Measurements from ENCODE around the gene SP2. TPM values are rescaled to one million over a fixed set of nuclear protein-coding genes. Genes with fewer than 3 reads are reported as not detected.

The SP2 gene
- polyA plus RNA-seq, 1 donor (not counting 4 experiments of a cell fraction or from before 2014, with no cell fraction given): 2.1 TPM

- Histone ChIP-seq H3K9me1 (ENCODE audit: control insufficient read depth, extremely low read depth, insufficient read depth, low read length) (no peaks in the 10 kb centered on the region), H3K27me3 (ENCODE audit: control insufficient read depth, extremely low read depth, insufficient read depth, low read length) (no peaks in the 10 kb centered on the region), H3K27ac (ENCODE audit: control insufficient read depth, insufficient read depth, low read length) (no peak overlapping the region), H3K4me2 (ENCODE audit: control insufficient read depth, extremely low read depth, insufficient read depth, low read depth, low read length) (no peak overlapping the region), H3K9ac (ENCODE audit: control insufficient read depth, extremely low read depth, insufficient read depth, low read length) (no peak overlapping the region), H3K4me1 (ENCODE audit: control insufficient read depth, extremely low read depth, insufficient read depth, low read length) (peaks cover 3% of the 10 kb centered on the region), H3K79me2 (ENCODE audit: control insufficient read depth, insufficient read depth, low read length) (no peaks in the 10 kb centered on the region), H2AFZ (ENCODE audit: control insufficient read depth, low read length) (no peak overlapping the region), H3K4me3 (ENCODE audit: control insufficient read depth in 2 of 3, extremely low read depth in 1 of 3, insufficient read depth in 2 of 3, low read depth in 1 of 3, low read length in 3 of 3) (no peak overlapping the region), H3K36me3 (ENCODE audit: control insufficient read depth in 2 of 2, extremely low read depth in 1 of 2, insufficient read depth in 2 of 2, low read length in 2 of 2) (peaks cover 0 to 3% of the 10 kb centered on the region in 2 experiments), H4K20me1 (ENCODE audit: control insufficient read depth, extremely low read depth, insufficient read depth, low read length) (no peaks in the 10 kb centered on the region), H3K9me3 (ENCODE audit: control insufficient read depth, low read depth, low read length) (no peaks in the 10 kb centered on the region)
- no peak for DNase-seq (ENCODE audit: low read depth, low spot score)
- TF ChIP-seq CTCF (optimal IDR thresholded peaks at IDR 0.05 in 1 of 3, IDR thresholded peaks at IDR 0.05 in 1 of 3, conservative IDR thresholded peaks at IDR 0.05 in 1 of 3; ENCODE audit: extremely low read depth in 1 of 3, insufficient read depth in 2 of 3, low read length in 3 of 3): no peak
- no peak for TF ChIP-seq EZH2 (IDR thresholded peaks at IDR 0.05; ENCODE audit: low read length)
- FAIRE-seq: no peak
- dilution Hi-C loops (cut with MboI; ENCODE audit: extremely low pct_ligation_motif_present, low sequenced_read_pairs): no loop called here
Observed at GRCh38 chr17:47906443-47906842, 10.4 kb downstream of the SP2 start.

- H3K27me3 ChIP-seq (ENCODE audit: control insufficient read depth, extremely low read depth, insufficient read depth, low read length): no peaks in the 10 kb centered on the region
- dilution Hi-C loops (cut with MboI; ENCODE audit: extremely low pct_ligation_motif_present, low sequenced_read_pairs): no loop called here
- H3K4me2 ChIP-seq (ENCODE audit: control insufficient read depth, extremely low read depth, insufficient read depth, low read depth, low read length): no peak overlapping the region
- no peak for DNase-seq (ENCODE audit: low read depth, low spot score)
- H3K9me1 ChIP-seq (ENCODE audit: control insufficient read depth, extremely low read depth, insufficient read depth, low read length): no peaks in the 10 kb centered on the region
- H2AFZ ChIP-seq (ENCODE audit: control insufficient read depth, low read length): no peak overlapping the region
- TF ChIP-seq CTCF (optimal IDR thresholded peaks at IDR 0.05 in 1 of 3, IDR thresholded peaks at IDR 0.05 in 1 of 3, conservative IDR thresholded peaks at IDR 0.05 in 1 of 3; ENCODE audit: extremely low read depth in 1 of 3, insufficient read depth in 2 of 3, low read length in 3 of 3) (no peak), EZH2 (IDR thresholded peaks at IDR 0.05; ENCODE audit: low read length) (no peak)
- no peak overlapping the region for H3K4me3 ChIP-seq (ENCODE audit: control insufficient read depth in 2 of 3, extremely low read depth in 1 of 3, insufficient read depth in 2 of 3, low read depth in 1 of 3, low read length in 3 of 3)
- no peak for FAIRE-seq
- H3K27ac ChIP-seq (ENCODE audit: control insufficient read depth, insufficient read depth, low read length): no peak overlapping the region
- H4K20me1 ChIP-seq (ENCODE audit: control insufficient read depth, extremely low read depth, insufficient read depth, low read length): no peaks in the 10 kb centered on the region
- H3K4me1 ChIP-seq (ENCODE audit: control insufficient read depth, extremely low read depth, insufficient read depth, low read length): peaks cover 3% of the 10 kb centered on the region
- H3K9me3 ChIP-seq (ENCODE audit: control insufficient read depth, low read depth, low read length): no peaks in the 10 kb centered on the region
- peaks cover 0 to 3% of the 10 kb centered on the region in 2 experiments for H3K36me3 ChIP-seq (ENCODE audit: control insufficient read depth in 2 of 2, extremely low read depth in 1 of 2, insufficient read depth in 2 of 2, low read length in 2 of 2)
- no peak overlapping the region for H3K9ac ChIP-seq (ENCODE audit: control insufficient read depth, extremely low read depth, insufficient read depth, low read length)
- no peaks in the 10 kb centered on the region for H3K79me2 ChIP-seq (ENCODE audit: control insufficient read depth, insufficient read depth, low read length)
Observed at GRCh38 chr17:47907932-47908562, 12.0 kb downstream of the SP2 start.

Data from keratinocyte (primary cell).